Epithelial cell of prostate (primary cell): Measurements from ENCODE around the gene POC1B.

Experiments
- DNase-seq: peaks from one replicate; pipeline ENCODE4 v3.0.0-alpha.2; 2011; ENCODE audit warnings: low read depth, low spot score
- H3K27ac ChIP-seq: fragments of 450-650 bp; 2 replicates; pipeline ENCODE4 v1.5.1; 2017; ENCODE audit warnings: mild to moderate bottlenecking

Gene POC1B

GRCh38 chr12:89392391-89392790 is 133.5 kb downstream of the POC1B start:
- no peak overlapping the region for H3K27ac ChIP-seq
- DNase-seq: no peak

- no peak overlapping the region for H3K27ac ChIP-seq
- DNase-seq: no peak
Measured at GRCh38 chr12:89391726-89392336, 134.0 kb downstream of the POC1B start.

- DNase-seq: no peak
- no peak overlapping the region for H3K27ac ChIP-seq
Measured at GRCh38 chr12:89390802-89391673, 134.8 kb downstream of the POC1B start.

GRCh38 chr12:89389755-89390661 is 135.8 kb downstream of the POC1B start:
- no peak overlapping the region for H3K27ac ChIP-seq
- no peak for DNase-seq

GRCh38 chr12:89386138-89386537 is 139.7 kb downstream of the POC1B start:
- H3K27ac ChIP-seq: no peak overlapping the region
- DNase-seq: no peak

- no peak for DNase-seq
- H3K27ac ChIP-seq: peak overlapping the region; percentile 75
Measured at GRCh38 chr12:89384807-89385206, 141.0 kb downstream of the POC1B start.

GRCh38 chr12:89384050-89384758 is 141.6 kb downstream of the POC1B start:
- no peak for DNase-seq
- peak overlapping the region; percentile 75 for H3K27ac ChIP-seq

- peak overlapping the region; percentile 75 for H3K27ac ChIP-seq
- no peak for DNase-seq
Measured at GRCh38 chr12:89383235-89384049, 142.4 kb downstream of the POC1B start.

- no peak overlapping the region for H3K27ac ChIP-seq
- DNase-seq: no peak
Measured at GRCh38 chr12:89382328-89382727, 143.5 kb downstream of the POC1B start.

- no peak for DNase-seq
- H3K27ac ChIP-seq: no peak overlapping the region
Measured at GRCh38 chr12:89379839-89380467, 145.9 kb downstream of the POC1B start.

GRCh38 chr12:89379148-89379838 is 146.6 kb downstream of the POC1B start:
- no peak overlapping the region for H3K27ac ChIP-seq
- DNase-seq: no peak

- H3K27ac ChIP-seq: peak overlapping the region; percentile 96
- no peak for DNase-seq
Measured at GRCh38 chr12:89376844-89377243, 149.0 kb downstream of the POC1B start.

- peak overlapping the region; percentile 96 for H3K27ac ChIP-seq
- DNase-seq: no peak
Measured at GRCh38 chr12:89376202-89376529, 149.7 kb downstream of the POC1B start.

- H3K27ac ChIP-seq: peak overlapping the region; percentile 96
- DNase-seq: no peak
Measured at GRCh38 chr12:89373763-89374572, 151.9 kb downstream of the POC1B start.

- H3K27ac ChIP-seq: peak overlapping the region; percentile 96
- no peak for DNase-seq
Measured at GRCh38 chr12:89372584-89373370, 153.1 kb downstream of the POC1B start.

GRCh38 chr12:89370850-89371249 is 155.0 kb downstream of the POC1B start:
- DNase-seq: peak; percentile 98
- H3K27ac ChIP-seq: peak overlapping the region; percentile 96

- peak overlapping the region; percentile 96 for H3K27ac ChIP-seq
- DNase-seq: no peak
Measured at GRCh38 chr12:89370421-89370831, 155.4 kb downstream of the POC1B start.
